ENCODE results near the gene TBCK.

TBCK gene

GRCh38 chr4:105998171-105999063, 317.6 kb downstream of the TBCK start:
- TF ChIP-seq CTCF (IDR thresholded peaks at IDR 0.05; ENCODE audit: low read depth, low read length) = no peak
- no peak for DNase-seq (ENCODE audit: extremely low read depth, low read depth)

GRCh38 chr4:105996845-105997244, 319.2 kb downstream of the TBCK start:
- no peak for TF ChIP-seq CTCF (IDR thresholded peaks at IDR 0.05; ENCODE audit: low read depth, low read length)
- DNase-seq (ENCODE audit: extremely low read depth, low read depth) = no peak

GRCh38 chr4:105994841-105995501, 321.0 kb downstream of the TBCK start:
- TF ChIP-seq CTCF (IDR thresholded peaks at IDR 0.05; ENCODE audit: low read depth, low read length) = no peak
- DNase-seq (ENCODE audit: extremely low read depth, low read depth) = no peak

- TF ChIP-seq CTCF (IDR thresholded peaks at IDR 0.05; ENCODE audit: low read depth, low read length) = no peak
- DNase-seq (ENCODE audit: extremely low read depth, low read depth) = no peak
Observed at GRCh38 chr4:105994061-105994460, 321.9 kb downstream of the TBCK start.

GRCh38 chr4:105992641-105993305, 323.2 kb downstream of the TBCK start:
- TF ChIP-seq CTCF (IDR thresholded peaks at IDR 0.05; ENCODE audit: low read depth, low read length) = no peak
- no peak for DNase-seq (ENCODE audit: extremely low read depth, low read depth)

GRCh38 chr4:105991726-105992125, 324.3 kb downstream of the TBCK start:
- no peak for TF ChIP-seq CTCF (IDR thresholded peaks at IDR 0.05; ENCODE audit: low read depth, low read length)
- DNase-seq (ENCODE audit: extremely low read depth, low read depth) = no peak

All from AG09319 (cell line).